ENCODE results near the gene SPHKAP. TPM values are rescaled to one million over a fixed set of nuclear protein-coding genes. Genes with fewer than 3 reads are reported as not detected.

The SPHKAP gene
- total and polyA plus RNA-seq, 2 of the 4 experiments (the other 2 are of a cell fraction): not detected

DNA sequence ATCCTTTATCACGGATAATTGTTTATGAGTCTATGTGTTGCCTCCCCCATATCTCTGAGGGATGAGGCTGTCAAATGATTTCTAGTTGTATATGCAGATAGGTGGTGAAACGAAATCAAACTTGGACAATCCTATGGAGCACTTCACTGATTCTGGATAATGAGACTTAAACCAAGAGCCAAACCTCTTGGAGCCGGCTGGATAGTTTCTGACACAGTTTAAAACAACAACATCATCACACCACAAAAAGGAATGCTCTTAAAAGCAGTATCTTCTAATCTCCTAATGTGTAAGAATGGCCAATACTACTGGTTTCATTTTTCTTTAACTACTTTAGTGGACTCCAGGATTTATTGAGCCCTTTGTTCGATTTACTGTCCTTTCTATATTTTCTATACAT is 36.5 kb downstream of the SPHKAP start:
- no peak overlapping the region for H2BK5ac ChIP-seq (ENCODE audit: low read depth, low read length, poor library complexity, severe bottlenecking)
- no peak overlapping the region for H3K23ac ChIP-seq (ENCODE audit: low read depth, low read length)
- no TSS peak for BruUV-seq (replicated peaks)
- no peak overlapping the region for H3K56ac ChIP-seq (ENCODE audit: extremely low read depth, insufficient read depth, low read length)
- peaks cover 12% of the 10 kb centered on the region for H3K9me3 ChIP-seq (ENCODE audit: control insufficient read depth, insufficient read depth, low read length)
- no peaks in the 10 kb centered on the region for H3K9me1 ChIP-seq (ENCODE audit: insufficient read depth, low read length)
- CTCF ChIA-PET: no interaction called here
- H2AK5ac ChIP-seq (ENCODE audit: low read depth, low read length): no peak overlapping the region
- H3K4ac ChIP-seq (ENCODE audit: low read depth, low read length): no peak overlapping the region
- intact Hi-C loops (cut with micrococcal nuclease) (no loop called here), in situ Hi-C loops (cut with MboI; ENCODE audit: low sequenced_read_pairs) (no loop called here), dilution Hi-C loops (cut with HindIII; ENCODE audit: low sequenced_read_pairs, unreplicated experiment) (no loop called here)
- H3K4me1 ChIP-seq (ENCODE audit: control insufficient read depth, insufficient read depth, low read length): no peaks in the 10 kb centered on the region
- H3K27ac ChIP-seq (ENCODE audit: insufficient read depth, low read length): no peak overlapping the region
- H4K8ac ChIP-seq (ENCODE audit: low read depth in 2 of 2, low read length in 2 of 2): no peak overlapping the region
- H3K36me3 ChIP-seq (ENCODE audit: control insufficient read depth, insufficient read depth, low read length): no peaks in the 10 kb centered on the region
- no peak overlapping the region for H2BK15ac ChIP-seq (ENCODE audit: low read depth, low read length)
- ATAC-seq (ENCODE audit: low read depth) (no peak), DNase-seq (no peak)
- H3K4me2 ChIP-seq (ENCODE audit: low read depth, low read length): no peak overlapping the region
- H2AK9ac ChIP-seq (replicated peaks; ENCODE audit: low read depth, low read length, poor library complexity): no peak overlapping the region
- H2BK20ac ChIP-seq (ENCODE audit: low read depth, low read length): no peak overlapping the region
- no CpG with 5 or more reads among the region's 4 CpGs for WGBS, 2 experiments (ENCODE audit: extremely low coverage in 2 of 2, insufficient read length in 1 of 2)
- no peak overlapping the region for H4K91ac ChIP-seq (ENCODE audit: insufficient read depth, low read depth, low read length)
- H2BK120ac ChIP-seq (ENCODE audit: low read depth, low read length): no peak overlapping the region
- no peaks in the 10 kb centered on the region for H3K27me3 ChIP-seq (ENCODE audit: control insufficient read depth, insufficient read depth, low read length)
- TF ChIP-seq, protein P1, sequence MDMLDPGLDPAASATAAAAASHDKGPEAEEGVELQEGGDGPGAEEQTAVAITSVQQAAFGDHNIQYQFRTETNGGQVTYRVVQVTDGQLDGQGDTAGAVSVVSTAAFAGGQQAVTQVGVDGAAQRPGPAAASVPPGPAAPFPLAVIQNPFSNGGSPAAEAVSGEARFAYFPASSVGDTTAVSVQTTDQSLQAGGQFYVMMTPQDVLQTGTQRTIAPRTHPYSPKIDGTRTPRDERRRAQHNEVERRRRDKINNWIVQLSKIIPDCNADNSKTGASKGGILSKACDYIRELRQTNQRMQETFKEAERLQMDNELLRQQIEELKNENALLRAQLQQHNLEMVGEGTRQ (IDR thresholded peaks at IDR 0.05; ENCODE audit: low read depth, low read length): no peak
- TF ChIP-seq CEBPB (IDR thresholded peaks at IDR 0.05; ENCODE audit: low read depth, low read length): no peak
- TF ChIP-seq RAD21 (IDR thresholded peaks at IDR 0.05; ENCODE audit: low read length): no peak
- no peak for TF ChIP-seq ELK1 (IDR thresholded peaks at IDR 0.05; ENCODE audit: borderline replicate concordance, low read depth, low read length)
- no peak for TF ChIP-seq MXI1 (IDR thresholded peaks at IDR 0.05; ENCODE audit: borderline replicate concordance, low read depth, low read length)
- TF ChIP-seq MAZ (IDR thresholded peaks at IDR 0.05; ENCODE audit: borderline replicate concordance, low read depth, low read length): no peak
- TF ChIP-seq NFE2L2 (IDR thresholded peaks at IDR 0.05; ENCODE audit: low read depth, low read length): no peak
- no peak for TF ChIP-seq BHLHE40 (IDR thresholded peaks at IDR 0.05; ENCODE audit: low read depth, low read length)
- TF ChIP-seq CTCF (conservative IDR thresholded peaks at IDR 0.05; ENCODE audit: low read depth, low read length): no peak
- no peak for TF ChIP-seq POLR2A (IDR thresholded peaks at IDR 0.05; ENCODE audit: low read depth, low read length)
- TF ChIP-seq RFX5 (IDR thresholded peaks at IDR 0.05; ENCODE audit: low read depth, low read length): no peak
- TF ChIP-seq MAFK (IDR thresholded peaks at IDR 0.05; ENCODE audit: low read depth, low read length): no peak
- no peak for TF ChIP-seq RCOR1 (IDR thresholded peaks at IDR 0.05; ENCODE audit: insufficient replicate concordance, low read length)
- no peak for TF ChIP-seq FOS (IDR thresholded peaks at IDR 0.05; ENCODE audit: low read depth, low read length)
- no peak for TF ChIP-seq CHD1 (IDR thresholded peaks at IDR 0.05; ENCODE audit: low read depth, low read length)
- POLR2A ChIA-PET (ENCODE audit: unreplicated experiment): no interaction called here
- H2AFZ ChIP-seq (replicated peaks; ENCODE audit: low read length, poor library complexity): no peak overlapping the region
- no peak overlapping the region for H3K9ac ChIP-seq (ENCODE audit: low read depth, low read length)
- H3K18ac ChIP-seq (ENCODE audit: low read depth, low read length): no peak overlapping the region
- no peak overlapping the region for H3K14ac ChIP-seq (replicated peaks; ENCODE audit: low read depth, low read length)
- H3K4me3 ChIP-seq (ENCODE audit: insufficient read depth, low read depth, low read length): no peak overlapping the region
- H4K20me1 ChIP-seq (ENCODE audit: insufficient read depth, low read length): no peaks in the 10 kb centered on the region
- H4K5ac ChIP-seq (ENCODE audit: low read depth, low read length): no peak overlapping the region
- no peaks in the 10 kb centered on the region for H3K79me1 ChIP-seq (ENCODE audit: low read depth in 1 of 2, low read length in 2 of 2)

Measured in IMR-90 (cell line).